Spleen (tissue), 7 donors: ENCODE results near the gene OSMR.

ENCODE experiments used
- CTCF ChIP-seq, 11 experiments: fragments of 200-600 bp in 7 of 11; fragments of 450-650 bp in 4 of 11; sonication (generic) in 4 of 11; IDR thresholded peaks in 8 of 11; conservative IDR thresholded peaks in 3 of 11; 1 replicate in 7 of 11; 2 replicates in 4 of 11; pipeline versions ENCODE4 v1.4.0 to v1.8.0; 2016 to 2021; ENCODE audit warnings: antibody characterized with exemption in 11 of 11, inconsistent platforms in 4 of 11, mild to moderate bottlenecking in 1 of 11
- POLR2A ChIP-seq, 3 donors: fragments of 450-650 bp; IDR thresholded peaks; one replicate each; pipeline ENCODE4 v1.5.1; 2017; ENCODE audit warnings: antibody characterized with exemption in 3 of 3, mild to moderate bottlenecking in 1 of 3
- POLR2AphosphoS5 ChIP-seq, 3 donors: sonication (generic); formaldehyde crosslinking; IDR thresholded peaks; one replicate each; pipeline ENCODE4 v1.5.1; 2017; ENCODE audit warnings: antibody characterized with exemption in 3 of 3
- donor health status: DM: no; HTN: no; CAD: no; lungs with moderate emphysema.
- donor health status: DM: no; HTN: no; CAD: no.
- donor health status: DM: no; HTN: no; CAD: no.

GRCh38 chr5:38832810-38833209 is 13.0 kb upstream of the OSMR start:
- TF ChIP-seq CTCF (IDR thresholded peaks at IDR 0.05 in 8 of 11, conservative IDR thresholded peaks at IDR 0.05 in 3 of 11) (no peak), POLR2A (IDR thresholded peaks at IDR 0.05) (no peak), POLR2AphosphoS5 (IDR thresholded peaks at IDR 0.05) (no peak)
